ENCODE data around the gene ASZ1.

ASZ1 gene

GRCh38 chr7:117322741-117323304, 104.5 kb downstream of the ASZ1 start, which contains the start of gene WNT2:
TSS of gene WNT2 (minus strand) at chr7:117323058. CDS start at chr7:117322989, 69 bp downstream.
- no peak for DNase-seq (ENCODE audit: extremely low read depth, low read depth)
- TF ChIP-seq CTCF (IDR thresholded peaks at IDR 0.05; ENCODE audit: low read depth, low read length), result no peak

- no peak for DNase-seq (ENCODE audit: extremely low read depth, low read depth)
- no peak for TF ChIP-seq CTCF (IDR thresholded peaks at IDR 0.05; ENCODE audit: low read depth, low read length)
Observed at GRCh38 chr7:117320523-117320922, 106.8 kb downstream of the ASZ1 start.

GRCh38 chr7:117319181-117319580, 108.1 kb downstream of the ASZ1 start:
- TF ChIP-seq CTCF (IDR thresholded peaks at IDR 0.05; ENCODE audit: low read depth, low read length), result no peak
- DNase-seq (ENCODE audit: extremely low read depth, low read depth), result no peak

GRCh38 chr7:117313582-117313981, 113.7 kb downstream of the ASZ1 start:
- TF ChIP-seq CTCF (IDR thresholded peaks at IDR 0.05; ENCODE audit: low read depth, low read length), result no peak
- no peak for DNase-seq (ENCODE audit: extremely low read depth, low read depth)
